Measurements from ENCODE around the gene IGLL1.

- TF ChIP-seq CTCF (IDR thresholded peaks at IDR 0.05) (no peak), POLR2A (IDR thresholded peaks at IDR 0.05) (no peak)
These were observed 11.2 kb upstream of the IGLL1 start for GRCh38 chr22:23591201-23591791.
